ENCODE results near the gene ADAMTSL2. TPM values are rescaled to one million over a fixed set of nuclear protein-coding genes. Genes with fewer than 3 reads are reported as not detected.

Gene ADAMTSL2
- total RNA-seq, 1 donor from 2014 or later: 1.3 TPM

DNA sequence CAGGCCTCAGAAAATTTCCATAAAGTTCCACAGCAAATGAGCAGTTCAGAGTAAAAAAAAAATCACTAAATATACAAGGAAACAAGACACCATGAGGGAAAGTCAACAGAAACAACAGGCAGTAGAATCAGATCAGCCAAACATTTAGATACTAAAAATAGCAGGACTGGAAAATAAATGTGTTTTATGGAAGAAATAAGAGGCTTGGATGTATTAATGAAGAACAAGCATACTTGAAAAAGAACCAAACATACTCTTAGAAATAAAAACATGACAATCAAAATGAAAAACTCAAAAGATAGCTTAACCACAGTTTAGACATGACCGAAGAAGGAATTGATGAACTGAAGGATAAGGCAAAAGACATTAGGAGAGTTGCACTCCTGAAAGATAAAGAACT is 32.4 kb upstream of the ADAMTSL2 start:
- peaks cover 9% of the 10 kb centered on the region for H3K4me1 Mint-ChIP-seq (ENCODE audit: low read depth, unreplicated experiment)
- peaks cover 16% of the 10 kb centered on the region for H3K9me3 Mint-ChIP-seq (ENCODE audit: unreplicated experiment)
- peaks cover 16% of the 10 kb centered on the region for H3K36me3 Mint-ChIP-seq (ENCODE audit: unreplicated experiment)
- TF ChIP-seq, protein P1, sequence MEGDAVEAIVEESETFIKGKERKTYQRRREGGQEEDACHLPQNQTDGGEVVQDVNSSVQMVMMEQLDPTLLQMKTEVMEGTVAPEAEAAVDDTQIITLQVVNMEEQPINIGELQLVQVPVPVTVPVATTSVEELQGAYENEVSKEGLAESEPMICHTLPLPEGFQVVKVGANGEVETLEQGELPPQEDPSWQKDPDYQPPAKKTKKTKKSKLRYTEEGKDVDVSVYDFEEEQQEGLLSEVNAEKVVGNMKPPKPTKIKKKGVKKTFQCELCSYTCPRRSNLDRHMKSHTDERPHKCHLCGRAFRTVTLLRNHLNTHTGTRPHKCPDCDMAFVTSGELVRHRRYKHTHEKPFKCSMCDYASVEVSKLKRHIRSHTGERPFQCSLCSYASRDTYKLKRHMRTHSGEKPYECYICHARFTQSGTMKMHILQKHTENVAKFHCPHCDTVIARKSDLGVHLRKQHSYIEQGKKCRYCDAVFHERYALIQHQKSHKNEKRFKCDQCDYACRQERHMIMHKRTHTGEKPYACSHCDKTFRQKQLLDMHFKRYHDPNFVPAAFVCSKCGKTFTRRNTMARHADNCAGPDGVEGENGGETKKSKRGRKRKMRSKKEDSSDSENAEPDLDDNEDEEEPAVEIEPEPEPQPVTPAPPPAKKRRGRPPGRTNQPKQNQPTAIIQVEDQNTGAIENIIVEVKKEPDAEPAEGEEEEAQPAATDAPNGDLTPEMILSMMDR (IDR thresholded peaks at IDR 0.05; ENCODE audit: partially characterized antibody, unreplicated experiment): no peak
- no peak overlapping the region for H3K4me3 Mint-ChIP-seq (ENCODE audit: unreplicated experiment)
- H3K27ac Mint-ChIP-seq (ENCODE audit: unreplicated experiment): no peak overlapping the region
- peaks cover 10% of the 10 kb centered on the region for H3K27me3 Mint-ChIP-seq (ENCODE audit: unreplicated experiment)
- DNase-seq: no peak

DNA sequence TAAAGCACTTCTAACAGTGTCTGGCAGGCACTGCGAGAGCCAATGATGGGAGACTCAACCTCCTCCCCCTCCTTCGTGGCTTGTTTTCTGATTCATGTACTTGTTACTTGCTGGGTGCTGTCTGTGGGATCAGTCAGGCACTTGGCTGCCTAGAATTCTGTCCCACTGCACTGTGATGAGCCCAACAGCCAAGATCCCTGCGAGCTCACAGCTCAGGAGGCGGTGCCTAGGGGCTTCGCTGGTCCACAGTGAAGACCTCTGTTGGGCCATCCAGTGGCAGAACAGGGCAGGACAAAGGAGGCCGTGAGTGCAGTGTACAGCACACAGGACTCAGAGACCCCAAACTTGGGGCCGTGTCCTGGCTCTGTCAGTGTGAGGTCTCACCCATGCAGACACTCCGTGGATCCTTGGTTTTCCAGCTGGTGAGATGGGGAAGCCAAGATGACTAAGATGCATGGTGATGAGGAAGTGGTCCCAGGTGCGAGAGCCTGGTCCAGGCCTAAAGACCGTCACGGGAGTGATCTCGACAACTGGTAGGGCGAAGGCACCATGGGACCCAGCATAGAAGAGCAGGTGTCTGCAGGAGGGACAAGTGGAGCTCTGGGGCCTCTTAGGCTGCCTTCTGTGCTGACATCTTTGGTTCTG is 29.2 kb upstream of the ADAMTSL2 start:
- TF ChIP-seq, protein P1 (IDR thresholded peaks at IDR 0.05; ENCODE audit: partially characterized antibody, unreplicated experiment): no peak
- H3K27me3 Mint-ChIP-seq (ENCODE audit: unreplicated experiment): peaks cover 3% of the 10 kb centered on the region

DNA sequence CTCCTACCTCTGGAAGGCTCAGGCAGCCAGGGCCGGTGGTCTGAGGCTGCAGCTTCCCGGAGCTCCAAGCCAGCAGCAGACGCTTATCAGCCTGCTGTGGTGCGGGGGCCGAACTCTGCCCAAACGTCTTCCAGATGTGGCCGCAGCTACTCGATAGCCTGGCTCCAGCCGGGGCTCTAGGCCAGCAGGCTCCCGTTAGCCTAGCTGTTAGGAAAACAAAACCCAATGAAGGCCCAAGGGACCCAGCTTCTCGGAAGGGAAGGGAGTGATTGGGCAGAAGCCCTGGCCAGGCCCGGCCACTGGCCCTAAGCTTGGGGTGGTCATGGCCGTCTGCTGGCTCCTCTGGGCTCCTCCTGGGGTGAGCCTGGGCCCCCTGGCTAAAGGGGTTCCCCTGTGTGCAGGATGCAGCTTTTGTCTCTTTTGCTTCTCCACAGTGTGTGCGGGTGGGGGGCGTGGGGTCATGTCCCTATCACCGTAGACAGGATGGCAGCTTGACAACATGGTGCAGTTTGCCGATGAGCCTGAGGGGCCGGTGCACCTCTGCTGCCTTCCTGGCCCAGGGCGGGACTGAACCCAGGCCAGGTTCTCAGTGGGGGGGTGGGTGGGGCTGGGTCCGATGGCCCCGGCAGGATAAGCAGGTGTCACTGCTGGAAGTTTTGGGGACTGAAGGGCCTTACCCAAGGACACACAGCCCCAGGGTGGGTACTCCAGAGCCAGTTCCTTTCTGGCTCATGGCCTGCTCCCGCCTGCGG is 28.4 kb upstream of the ADAMTSL2 start:
- Mint-ChIP-seq H3K27me3 (ENCODE audit: unreplicated experiment) (peaks cover 2% of the 10 kb centered on the region), H3K9me3 (ENCODE audit: unreplicated experiment) (peaks cover 2% of the 10 kb centered on the region), H3K4me3 (ENCODE audit: unreplicated experiment) (no peak overlapping the region), H3K4me1 (ENCODE audit: low read depth, unreplicated experiment) (no peaks in the 10 kb centered on the region), H3K27ac (ENCODE audit: unreplicated experiment) (no peak overlapping the region), H3K36me3 (ENCODE audit: unreplicated experiment) (peaks cover 16% of the 10 kb centered on the region)
- no peak for DNase-seq
- TF ChIP-seq, protein P1 (IDR thresholded peaks at IDR 0.05; ENCODE audit: partially characterized antibody, unreplicated experiment): no peak

More for the DNA sequence above, 29.2 kb upstream of the ADAMTSL2 start:
- Mint-ChIP-seq H3K9me3 (ENCODE audit: unreplicated experiment) (peaks cover 6% of the 10 kb centered on the region), H3K4me3 (ENCODE audit: unreplicated experiment) (no peak overlapping the region), H3K4me1 (ENCODE audit: low read depth, unreplicated experiment) (peaks cover under 1% of the 10 kb centered on the region), H3K36me3 (ENCODE audit: unreplicated experiment) (peaks cover 16% of the 10 kb centered on the region), H3K27ac (ENCODE audit: unreplicated experiment) (no peak overlapping the region)
- peak; percentile 12 for DNase-seq

DNA sequence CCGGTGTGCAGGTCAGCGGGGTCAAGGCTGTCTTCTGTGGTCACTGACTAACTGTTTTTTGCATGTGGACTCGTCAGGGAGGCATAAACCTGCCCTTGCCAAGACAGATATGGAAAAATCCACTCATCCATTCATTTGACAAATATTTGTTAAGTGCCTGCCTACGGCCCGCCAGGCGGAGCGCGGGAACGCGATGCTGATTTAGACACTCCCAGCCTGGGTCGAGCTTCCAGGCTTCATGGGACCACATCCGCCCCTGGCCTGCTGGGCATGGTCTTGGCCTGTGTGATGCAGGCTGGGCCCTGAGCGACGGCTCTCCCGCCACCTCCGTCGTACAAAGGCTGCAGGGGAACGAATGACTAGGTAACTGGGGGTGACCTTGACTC is 27.9 kb upstream of the ADAMTSL2 start:
- Mint-ChIP-seq H3K4me1 (ENCODE audit: low read depth, unreplicated experiment) (no peaks in the 10 kb centered on the region), H3K27ac (ENCODE audit: unreplicated experiment) (no peak overlapping the region), H3K4me3 (ENCODE audit: unreplicated experiment) (no peak overlapping the region), H3K27me3 (ENCODE audit: unreplicated experiment) (peaks cover 2% of the 10 kb centered on the region), H3K9me3 (ENCODE audit: unreplicated experiment) (peaks cover 2% of the 10 kb centered on the region), H3K36me3 (ENCODE audit: unreplicated experiment) (peaks cover 10% of the 10 kb centered on the region)
- no peak for DNase-seq
- TF ChIP-seq, protein P1 (IDR thresholded peaks at IDR 0.05; ENCODE audit: partially characterized antibody, unreplicated experiment): no peak

All from glutamatergic neuron (in vitro differentiated cells).